ENCODE results near the gene TEAD2. TPM values are rescaled to one million over a fixed set of nuclear protein-coding genes. Genes with fewer than 3 reads are reported as not detected.

Gene TEAD2
- total RNA-seq, 4 donors from 2014 or later, result 13.8 to 23.5 (median 19.6) TPM

- TF ChIP-seq CTCF (IDR thresholded peaks at IDR 0.05; ENCODE audit: low read depth), result no peak
Measured at GRCh38 chr19:49403404-49404187, 41.4 kb upstream of the TEAD2 start.

DNA sequence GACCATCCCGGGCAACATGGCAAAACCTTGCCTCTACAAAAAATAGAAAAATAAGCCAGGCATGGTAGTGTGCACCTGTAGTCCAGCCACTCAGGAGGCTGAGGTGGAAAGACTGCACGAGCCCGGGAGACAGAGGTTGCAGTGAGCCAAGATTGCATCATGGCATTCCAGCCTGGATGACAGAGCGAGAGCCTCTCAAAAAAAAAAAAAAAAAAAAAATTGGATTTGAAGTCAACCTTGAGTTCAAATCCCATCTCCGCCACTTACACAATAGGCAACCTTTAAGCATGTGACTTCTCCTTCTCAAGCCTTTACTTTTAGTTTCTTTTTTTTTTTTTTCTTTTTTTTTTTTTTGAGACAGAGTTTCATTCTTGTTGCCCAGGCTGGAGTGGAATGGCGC is 37.8 kb upstream of the TEAD2 start:
- TF ChIP-seq CTCF (IDR thresholded peaks at IDR 0.05; ENCODE audit: low read depth), result no peak

- TF ChIP-seq CTCF (IDR thresholded peaks at IDR 0.05; ENCODE audit: low read depth), result no peak
Measured at GRCh38 chr19:49398931-49399330, 36.7 kb upstream of the TEAD2 start.

- no peak for TF ChIP-seq CTCF (IDR thresholded peaks at IDR 0.05; ENCODE audit: low read depth)
Measured at GRCh38 chr19:49398001-49398615, 35.9 kb upstream of the TEAD2 start.

GRCh38 chr19:49396738-49397505 is 34.7 kb upstream of the TEAD2 start:
- no peak for TF ChIP-seq CTCF (IDR thresholded peaks at IDR 0.05; ENCODE audit: low read depth)

- no peak for TF ChIP-seq CTCF (IDR thresholded peaks at IDR 0.05; ENCODE audit: low read depth)
Measured at GRCh38 chr19:49395581-49396407, 33.6 kb upstream of the TEAD2 start.

All from subcutaneous adipose tissue (tissue), 4 donors.